ENCODE measurements around the gene NPTXR.
"Not testable (repeated sequence)": the region's sequence is repeated elsewhere in the genome, so short reads cannot be mapped to it uniquely, and the experiment has no call there.

NPTXR gene

DNA sequence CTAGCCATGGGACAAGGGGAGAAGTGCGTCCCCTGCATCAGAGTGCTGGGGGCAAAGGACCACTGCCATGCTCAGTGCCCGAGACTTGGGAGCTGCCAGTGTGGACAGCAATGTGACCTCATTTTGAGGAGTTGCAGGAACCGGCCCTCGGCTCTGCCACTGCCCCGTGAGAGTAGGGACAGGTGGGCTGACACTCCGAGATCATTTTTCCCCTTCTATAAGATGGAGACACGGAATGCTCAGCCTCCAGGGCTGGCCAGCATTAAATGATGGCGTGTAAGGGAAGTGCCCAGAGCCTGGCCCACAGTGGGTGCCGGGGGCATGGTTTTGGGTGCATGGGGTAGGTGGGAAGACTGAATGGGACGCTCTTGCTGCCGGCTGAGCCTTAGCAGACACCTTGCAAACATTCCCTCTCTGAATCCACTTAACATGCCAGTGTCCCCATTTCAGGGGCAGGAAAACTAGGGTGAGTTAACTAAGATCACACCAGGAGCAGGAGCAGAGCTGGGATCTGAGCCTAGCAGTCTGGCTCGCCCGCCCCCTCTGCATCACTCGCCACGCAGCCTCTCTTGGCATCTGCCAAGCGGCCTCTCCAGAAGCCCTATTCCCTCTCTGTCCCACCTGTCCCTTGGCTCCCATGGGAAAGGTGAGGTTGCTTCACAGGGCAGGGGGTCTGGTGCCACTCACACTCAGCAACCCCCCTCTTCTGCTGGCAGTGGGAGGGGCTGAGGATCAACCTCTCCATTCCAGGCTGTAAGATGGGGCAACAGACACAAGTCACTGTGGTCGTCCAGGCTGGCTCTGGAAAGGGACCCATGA, 13.6 kb downstream of the NPTXR start:
- DNase-seq: no peak

DNA sequence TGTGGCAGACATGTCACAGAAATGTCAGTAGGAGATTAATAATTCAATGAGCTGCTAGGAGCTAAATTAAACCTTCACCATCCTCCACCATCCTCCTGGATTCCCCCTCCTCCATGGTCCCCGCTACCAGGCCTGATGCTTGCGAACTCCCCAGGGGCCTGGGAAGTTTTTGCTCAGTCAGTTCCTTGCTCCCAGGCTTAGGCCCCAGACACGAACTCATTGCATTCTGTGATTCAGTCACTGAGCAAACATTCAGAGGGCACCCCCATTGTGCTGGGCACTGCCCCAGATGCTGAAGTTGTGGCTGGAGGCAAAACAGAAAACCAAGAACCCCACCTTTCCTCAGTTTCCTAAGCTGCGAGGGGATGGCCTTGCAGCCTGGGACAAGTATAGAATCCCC, 14.3 kb downstream of the NPTXR start:
- DNase-seq: no peak

DNA sequence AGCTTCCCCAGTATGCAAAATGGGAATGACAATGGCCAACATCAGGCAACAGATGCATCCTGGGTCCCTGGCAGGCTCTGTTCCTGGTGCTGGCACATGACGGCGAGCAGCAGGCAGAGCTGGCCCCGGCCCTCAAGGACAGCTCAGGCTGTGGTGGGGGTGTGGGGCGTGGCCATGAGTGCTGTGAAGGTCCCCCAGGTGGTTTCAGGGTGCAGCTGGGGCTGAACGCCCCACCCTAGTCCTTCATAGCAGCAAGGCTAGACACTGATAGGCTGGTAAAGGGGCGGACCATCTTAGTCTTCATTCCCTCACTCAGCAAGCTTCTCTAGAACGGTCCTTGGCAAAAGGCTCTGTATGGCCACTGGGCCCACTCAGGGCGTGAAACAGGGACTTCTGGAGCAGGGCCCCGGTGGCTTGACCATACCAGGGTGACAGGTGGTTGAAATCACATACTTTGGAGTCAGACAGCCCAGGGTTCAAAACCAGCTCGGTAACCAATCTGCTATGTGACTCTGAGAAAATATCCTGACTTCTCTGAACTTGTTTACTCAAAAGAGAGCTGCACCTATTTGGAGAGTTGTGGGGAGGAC, 15.1 kb downstream of the NPTXR start:
- no peak for DNase-seq

DNA sequence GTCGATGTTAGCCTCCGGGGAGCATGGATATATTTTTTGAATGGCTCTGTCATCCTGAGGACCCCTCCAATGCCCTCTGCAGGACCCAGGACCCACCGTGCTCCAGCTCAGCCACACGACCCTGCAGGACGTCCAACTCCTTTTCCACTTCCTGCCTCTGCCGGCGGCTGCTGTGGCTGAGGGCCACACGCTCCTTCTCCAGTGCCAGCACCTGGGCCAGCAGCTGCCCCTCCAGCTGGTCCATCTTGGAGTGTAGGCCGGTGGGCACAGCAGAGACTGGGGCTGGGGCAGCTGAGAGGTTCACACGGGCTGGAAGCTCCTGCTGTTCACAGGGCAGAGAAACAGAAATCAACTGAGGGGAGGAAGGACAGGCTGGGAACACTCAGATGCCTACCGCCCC, 15.6 kb downstream of the NPTXR start:
- no peak for DNase-seq

DNA sequence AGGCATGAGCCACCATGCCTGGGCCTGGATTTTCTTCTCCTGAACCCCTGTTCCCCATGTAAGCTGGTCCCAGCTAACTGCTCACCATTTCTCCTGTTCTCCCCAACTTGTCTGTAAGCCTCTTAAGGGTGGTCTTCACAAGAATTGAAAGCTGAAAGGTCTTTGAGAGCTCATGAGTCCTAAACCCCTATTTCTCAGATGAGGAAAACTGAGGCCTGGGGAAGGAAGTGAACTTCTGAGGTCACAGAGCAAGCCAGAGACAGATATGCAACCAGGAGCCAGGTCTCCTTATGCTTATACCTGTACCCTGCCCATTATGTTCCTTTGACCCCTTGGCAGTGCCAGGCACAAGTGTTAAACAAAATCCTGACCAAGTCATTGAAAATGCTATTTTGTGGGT, 16.3 kb downstream of the NPTXR start:
- DNase-seq: no peak

DNA sequence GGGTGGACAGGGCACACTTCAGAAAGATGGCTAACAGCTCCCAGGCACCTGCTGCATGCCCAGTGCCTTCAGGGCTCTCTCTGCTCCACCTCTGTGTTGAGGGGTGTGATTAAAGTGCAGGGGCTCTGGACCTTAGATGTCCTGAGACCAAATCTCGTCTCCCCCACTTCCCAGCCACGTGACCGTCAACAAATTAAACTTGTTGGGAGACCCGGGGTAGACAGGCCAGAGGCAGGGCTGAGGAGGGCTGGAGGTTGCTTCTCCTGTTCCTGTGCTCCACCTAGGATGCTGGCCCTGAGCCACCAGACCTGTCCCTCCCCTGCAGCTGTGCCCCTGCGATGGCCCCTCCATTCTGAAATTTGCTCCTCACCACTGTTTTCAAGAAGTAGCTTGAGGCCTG, 17.0 kb downstream of the NPTXR start:
- DNase-seq: no peak

DNA sequence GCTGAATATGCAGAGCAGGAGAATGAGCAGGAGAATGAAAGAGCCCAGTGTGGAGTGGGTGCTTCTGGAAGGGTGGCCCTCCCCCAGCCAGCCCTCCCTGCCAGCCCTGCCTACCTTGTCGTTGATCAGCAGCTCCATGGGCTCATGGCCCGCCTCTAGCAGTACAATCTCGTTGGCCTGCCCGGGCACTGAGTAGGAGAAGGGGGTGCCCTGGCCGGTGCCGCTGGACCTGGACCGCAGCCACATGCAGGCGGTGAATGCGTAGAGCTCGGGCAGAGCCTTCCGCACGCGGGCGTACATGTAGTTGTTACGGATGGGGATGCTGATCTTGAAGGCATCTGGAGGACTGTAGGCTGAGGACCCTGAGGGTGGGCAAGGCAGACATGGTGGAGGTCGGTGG, 17.4 kb downstream of the NPTXR start:
- no peak for DNase-seq

DNA sequence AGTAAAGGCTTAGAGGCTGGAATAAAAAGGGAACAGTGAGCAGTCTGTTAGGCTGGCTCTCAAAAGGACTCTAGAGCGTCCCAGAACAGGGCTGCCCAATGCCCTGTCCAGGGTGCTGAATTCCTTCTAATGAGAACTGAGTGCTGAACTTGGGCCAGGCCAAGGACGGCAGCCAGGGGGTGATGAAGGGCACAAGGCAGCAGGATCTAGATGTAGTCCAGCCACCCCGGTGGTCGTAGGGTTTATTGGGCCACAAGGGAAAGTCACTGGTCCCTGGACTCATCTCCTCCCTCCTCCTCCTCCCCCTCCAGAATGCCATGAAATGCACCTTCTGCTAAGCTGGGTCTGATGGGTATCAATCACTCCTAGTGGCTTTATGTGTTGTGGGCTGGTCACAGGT, 19.2 kb downstream of the NPTXR start:
- DNase-seq: peak; percentile 26

DNA sequence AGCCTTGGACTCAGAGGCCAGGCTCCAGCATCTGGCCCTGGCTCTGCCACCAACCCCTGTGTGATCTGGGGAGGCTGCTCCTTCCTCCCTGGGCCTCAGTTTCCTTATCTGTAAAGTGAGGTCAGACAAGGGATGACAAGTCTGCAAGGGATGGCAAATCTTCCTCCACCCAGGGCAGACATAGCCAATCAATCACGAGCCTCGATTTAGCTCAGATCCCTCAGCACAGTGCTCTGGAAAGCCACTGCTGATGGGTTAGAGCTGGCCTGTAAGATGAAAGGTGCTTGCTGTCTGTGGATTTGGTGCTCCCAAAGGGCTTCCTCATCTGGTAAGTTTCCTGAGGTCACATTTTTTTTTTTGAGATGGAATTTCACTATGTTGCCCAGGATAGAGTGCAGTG, 20.2 kb downstream of the NPTXR start:
- no peak for DNase-seq

DNA sequence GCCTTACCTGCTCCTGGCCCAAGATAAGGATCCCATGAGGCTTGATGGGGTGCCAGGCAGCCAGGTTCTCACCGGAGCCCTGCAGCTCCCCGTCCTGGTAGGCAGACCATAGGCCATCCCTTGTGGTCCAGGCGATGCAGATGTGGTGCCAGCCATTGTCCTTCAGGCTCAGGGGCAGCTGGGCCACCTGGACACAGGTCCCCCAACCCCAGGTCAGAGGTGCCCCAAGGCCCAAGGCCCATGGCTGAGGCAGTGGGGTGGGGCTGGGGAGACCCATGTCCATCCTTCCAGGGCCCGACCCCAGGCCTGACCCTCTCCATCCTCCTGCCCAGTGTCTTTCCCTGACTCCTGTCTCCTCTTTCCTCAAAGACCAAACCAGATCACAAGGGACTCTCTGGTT, 20.8 kb downstream of the NPTXR start:
- DNase-seq: no peak

DNA sequence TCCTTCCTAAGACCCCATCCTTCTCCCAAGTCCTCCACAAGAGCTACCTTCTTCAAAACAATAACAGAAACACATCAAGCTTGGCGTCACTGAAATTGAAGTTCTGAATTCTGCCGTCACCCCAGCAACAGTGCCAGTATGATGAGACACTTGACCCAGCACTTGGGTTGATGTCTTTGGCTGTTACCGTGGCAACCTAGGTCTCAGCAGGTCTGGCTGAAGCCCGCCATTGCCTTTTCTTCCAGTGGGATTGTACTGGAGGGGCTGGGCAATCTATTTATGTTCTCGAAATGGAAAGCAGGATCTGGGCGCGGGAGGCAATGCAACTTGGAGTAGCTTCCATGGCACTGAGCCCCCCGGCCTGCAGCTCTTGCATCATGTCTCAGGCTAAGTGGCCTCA, 23.8 kb downstream of the NPTXR start:
- DNase-seq: no peak

DNA sequence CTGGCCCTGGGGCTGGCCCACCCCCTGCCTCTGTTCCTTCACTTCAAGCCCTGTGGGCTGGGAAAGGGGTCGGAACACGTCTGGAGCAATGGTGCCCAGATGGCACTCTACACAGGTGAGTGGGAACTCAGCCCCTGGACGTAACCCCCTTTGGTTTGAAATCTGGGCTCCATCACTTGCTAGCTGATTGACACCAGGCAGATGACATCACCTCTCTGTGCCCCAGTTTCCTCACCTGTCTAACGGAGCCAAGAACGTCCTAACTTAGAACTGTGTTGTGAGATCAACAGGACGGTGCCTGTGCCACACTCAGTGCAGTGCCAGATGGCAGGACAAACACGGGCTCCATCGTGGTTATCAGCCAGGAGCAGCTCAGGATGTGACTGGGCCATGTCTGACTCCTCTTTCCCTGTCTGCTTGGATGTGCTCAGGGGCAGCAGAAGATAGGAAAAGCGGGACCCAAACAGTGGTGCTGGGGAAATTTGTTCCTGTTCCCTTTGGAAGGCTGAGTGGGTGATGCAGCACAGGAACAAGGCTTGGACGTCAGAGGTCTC, 24.4 kb downstream of the NPTXR start:
- DNase-seq: no peak

DNA sequence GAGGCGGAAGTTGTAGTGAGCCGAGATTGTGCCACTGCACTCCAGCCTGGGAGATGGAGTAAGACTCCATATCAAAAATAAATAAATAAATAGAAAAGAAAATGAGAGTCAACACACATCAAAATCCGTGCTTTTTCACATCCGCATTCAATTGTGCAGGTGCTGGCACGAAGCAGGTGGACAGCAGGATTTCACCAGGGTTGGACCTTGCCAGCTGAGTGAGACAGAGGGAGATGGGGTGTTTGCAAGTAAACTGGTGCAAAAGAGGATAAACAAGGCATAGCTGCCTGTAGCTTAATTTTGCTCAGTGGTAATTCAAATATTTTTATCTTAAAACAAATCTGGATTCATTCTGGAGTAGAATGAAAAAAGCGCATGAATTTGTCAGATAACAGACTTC, 26.6 kb downstream of the NPTXR start:
- DNase-seq: no peak

DNA sequence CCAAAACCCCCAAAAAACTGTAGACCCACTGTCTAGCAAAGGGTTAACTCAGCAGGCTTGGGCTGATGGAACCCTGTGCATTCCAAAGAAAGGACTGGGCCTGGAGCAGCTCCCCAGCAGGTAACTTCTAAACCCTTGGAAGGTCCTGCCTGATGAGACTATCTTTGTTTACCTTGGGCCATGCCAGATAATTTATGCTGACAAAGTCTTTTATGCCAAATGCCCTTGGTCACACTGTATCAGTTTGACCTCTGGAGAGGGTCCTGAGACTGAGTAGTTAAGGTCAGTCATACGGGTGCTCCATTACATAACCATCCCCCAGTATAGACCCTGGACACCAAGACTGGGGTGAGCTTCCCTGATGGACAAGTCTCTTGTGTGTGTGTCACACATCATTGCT, 28.0 kb downstream of the NPTXR start:
- no peak for DNase-seq

DNA sequence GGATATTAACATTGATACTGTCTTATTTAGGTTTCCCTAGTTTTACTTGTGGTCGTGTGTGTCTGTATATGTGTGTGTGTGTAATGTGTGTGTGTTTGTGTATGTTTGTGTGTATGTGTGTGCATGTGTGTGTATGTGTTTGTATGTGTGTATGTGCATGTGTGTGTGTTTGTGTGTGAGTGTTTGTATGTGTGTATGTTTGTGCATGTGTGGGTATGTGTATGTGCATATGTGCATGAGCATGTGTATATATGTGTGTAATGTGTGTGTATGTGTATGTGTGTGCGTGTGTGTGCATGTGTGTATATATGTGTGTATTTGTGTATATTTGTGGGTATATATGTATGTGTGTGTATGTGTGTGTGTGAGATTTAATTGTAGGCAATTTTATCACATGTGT, 32.6 kb downstream of the NPTXR start:
- no peak for DNase-seq

DNA sequence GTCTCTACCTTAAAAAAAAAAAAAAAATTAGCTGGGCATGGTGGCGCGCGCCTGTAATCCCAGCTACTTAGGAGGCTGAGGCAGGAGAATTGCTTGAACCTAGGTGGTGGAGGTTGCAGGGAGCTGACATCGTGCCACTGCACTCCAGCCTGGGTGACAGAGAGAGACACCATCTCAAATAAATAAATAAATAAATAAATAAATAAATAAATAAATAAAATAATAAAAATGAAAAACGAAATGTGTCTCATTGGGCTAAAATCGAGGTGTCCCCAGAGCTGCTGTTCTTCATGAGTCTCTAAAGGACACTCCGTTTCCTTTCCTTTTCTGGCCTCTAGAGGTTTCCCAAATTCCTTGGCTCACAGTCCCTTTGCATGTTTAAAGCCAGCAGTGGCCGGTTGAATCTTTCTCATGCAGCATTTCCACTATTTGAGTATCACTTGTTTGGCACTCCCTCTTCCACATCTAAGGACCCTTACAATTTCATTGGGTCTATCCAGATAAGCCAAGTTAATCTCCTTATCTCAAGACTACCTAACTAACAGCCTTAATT, 38.7 kb downstream of the NPTXR start:
- not testable (repeated sequence) for DNase-seq

DNA sequence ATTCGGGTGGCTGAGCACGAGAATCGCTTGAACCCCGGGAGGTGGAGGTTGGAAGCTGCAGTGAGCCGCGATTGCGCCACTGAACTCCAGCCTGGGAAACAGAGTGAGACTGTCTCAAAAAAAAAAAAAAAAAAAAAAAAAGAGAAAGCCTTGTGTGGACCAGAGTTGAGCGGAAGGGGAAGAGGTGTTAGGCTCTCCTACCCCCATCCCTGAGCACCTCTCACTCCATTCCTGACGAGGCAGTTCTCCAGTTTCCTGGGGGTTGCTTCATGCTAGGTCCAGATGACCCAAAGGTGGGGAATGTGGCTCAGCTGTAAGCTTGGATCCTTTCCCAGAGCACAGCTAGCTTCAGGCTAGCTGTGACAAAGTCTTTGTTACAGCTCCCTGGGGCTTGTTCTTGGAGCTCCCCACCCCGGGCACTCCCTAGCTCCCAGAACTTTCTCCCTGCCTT, 41.1 kb downstream of the NPTXR start:
- DNase-seq: no peak

DNA sequence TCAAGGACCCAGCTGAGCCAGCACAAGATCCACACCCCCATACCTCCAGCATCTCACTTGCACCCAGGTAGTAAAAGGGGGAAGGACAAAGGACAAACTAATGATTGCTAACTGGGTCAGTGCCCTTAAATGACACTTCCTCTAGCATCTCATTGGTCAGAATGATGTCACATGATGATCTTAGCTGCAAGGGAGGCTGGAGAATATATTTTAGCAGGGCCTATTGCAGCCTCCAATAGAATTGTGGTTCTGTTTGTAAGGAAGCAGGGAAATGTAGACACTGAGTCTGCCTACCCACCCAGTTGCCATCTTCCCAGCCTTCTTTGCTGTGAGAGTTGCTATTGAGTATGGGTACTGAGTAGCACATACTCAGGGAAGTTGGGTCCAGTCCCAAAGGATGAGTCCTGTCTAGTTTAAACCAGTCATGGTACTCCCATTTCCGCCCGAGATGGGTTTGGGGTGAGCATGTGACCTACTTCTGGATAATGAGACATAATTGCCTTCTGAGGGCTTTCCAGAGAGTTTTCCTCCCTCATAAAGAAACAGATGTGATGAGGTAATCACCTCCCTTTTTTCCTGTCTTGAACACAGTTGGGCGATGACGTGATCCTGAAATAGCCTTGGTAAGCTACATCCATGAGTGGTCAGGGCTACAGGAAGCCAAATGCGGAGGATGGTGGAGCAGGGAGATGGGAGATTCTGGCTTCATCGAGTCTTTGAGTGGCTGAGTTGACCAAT, 44.4 kb downstream of the NPTXR start:
- no peak for DNase-seq

DNA sequence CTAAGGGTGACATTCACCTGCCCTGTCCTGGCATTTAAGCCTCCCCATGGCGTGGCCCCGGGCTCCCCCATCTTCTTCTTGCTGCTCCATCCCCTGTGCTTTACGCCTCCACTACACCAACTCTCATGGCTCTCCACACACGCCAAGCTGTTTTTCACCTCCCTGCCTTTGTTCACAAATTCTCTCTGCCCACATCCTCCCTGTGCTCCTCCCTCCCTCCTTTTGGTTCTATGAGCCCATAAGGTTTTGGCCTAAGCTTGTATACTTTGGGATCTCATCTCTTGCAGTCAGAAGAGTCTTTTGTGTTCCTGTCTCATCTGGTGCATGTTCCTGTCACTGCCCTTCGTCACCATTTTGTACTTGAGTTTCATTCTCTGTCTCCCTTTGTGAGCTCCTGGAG, 45.3 kb downstream of the NPTXR start:
- no peak for DNase-seq

DNA sequence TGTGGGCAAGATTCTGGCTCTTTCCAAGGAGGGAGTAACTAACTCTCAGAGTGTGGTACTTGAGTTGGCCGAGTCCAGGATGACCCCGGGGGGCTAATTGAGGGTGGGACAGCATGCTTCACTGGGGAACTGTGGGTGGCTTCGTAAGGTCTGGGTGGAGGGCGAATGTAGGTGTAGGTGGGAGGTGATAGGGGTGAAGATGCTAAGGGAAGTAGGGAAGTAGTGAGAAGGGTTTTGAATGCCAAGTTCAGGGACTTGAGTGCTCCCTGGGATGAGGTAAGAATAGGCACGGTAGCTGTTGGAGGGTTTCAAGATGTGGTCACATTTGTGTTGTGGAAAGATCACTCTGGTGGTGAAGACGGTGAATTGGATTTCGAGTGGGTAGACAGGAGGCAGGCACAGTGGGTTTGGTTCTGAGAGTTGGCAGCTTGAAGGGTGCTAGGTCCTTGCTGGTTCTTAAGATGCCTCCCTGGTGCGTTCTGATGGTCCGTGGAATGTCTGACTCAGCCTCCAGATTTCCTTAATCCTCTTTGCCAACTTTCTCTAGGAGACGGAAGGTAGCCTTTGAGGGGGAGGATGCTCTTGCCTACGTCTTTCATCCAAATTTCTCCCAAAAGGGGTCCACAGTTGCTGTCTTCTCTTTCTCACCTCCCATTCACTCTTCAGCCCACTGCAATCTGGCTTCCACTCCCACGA, 47.4 kb downstream of the NPTXR start:
- no peak for DNase-seq

DNA sequence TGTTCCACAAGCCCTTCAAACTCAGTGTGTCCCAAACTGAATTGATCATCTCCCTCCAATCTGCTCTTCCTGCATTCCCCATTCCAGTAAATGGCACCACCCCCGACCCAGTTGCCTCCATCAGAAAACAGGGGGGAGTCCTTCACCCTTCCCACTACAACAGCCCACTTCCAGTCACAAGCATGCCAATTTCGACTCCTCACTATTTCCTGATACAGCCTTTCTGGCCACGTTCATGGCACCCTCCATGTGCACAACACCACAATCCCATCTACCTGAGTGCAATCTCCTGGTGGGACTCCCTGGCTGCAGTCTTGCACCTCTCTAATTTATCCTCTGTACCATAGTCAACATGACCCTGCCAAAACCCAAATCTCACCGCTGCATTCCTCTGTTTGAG, 48.3 kb downstream of the NPTXR start:
- no peak for DNase-seq

DNA sequence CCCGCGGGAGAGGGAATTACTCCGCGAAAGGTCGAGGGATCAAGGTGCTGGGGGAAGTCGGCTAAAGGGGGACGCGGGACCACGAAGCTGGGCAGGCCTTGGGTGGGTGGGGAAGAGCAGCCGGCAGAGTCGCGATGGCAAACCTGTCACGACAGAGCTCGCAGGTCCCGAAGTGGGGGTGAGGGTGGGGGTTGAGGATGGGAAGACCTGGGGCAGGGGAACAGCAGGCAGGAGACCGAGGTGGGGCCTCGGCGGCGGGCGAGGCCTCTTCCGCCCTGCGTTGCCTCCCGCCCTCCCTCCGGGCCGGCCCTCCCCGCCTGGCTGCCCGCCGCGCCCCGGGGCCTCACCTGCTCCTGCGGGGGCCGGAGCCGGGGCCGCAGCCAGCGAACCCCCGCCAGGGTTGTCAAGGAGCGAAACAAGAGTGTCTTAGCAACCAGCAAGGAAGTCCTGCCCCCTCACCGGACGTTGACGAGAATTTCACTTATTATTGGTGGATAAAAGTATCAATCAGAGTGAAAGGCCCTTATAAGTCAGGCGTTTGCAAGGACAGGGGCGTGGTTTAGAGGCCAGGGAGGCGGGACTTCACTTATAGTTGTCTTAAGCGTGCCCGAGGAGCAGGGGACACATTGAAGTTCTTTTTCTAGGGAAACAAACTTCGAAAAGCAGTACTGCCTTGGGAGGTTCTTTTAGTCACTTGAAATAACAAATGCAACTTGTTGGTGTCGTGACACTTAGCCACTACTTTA, 49.9 kb downstream of the NPTXR start, which contains the start of gene DNAL4:
Gene DNAL4 (minus strand): TSS at position 423 of the 746 bp plus-strand sequence. CDS start 11,412 bp downstream, outside the sequence.
- peak; percentile 86 for DNase-seq
